ENCODE measurements around the gene NPIPB4.
"Not testable (repeated sequence)": the region's sequence is repeated elsewhere in the genome, so short reads cannot be mapped to it uniquely, and the experiment has no call there.

The NPIPB4 gene

DNA sequence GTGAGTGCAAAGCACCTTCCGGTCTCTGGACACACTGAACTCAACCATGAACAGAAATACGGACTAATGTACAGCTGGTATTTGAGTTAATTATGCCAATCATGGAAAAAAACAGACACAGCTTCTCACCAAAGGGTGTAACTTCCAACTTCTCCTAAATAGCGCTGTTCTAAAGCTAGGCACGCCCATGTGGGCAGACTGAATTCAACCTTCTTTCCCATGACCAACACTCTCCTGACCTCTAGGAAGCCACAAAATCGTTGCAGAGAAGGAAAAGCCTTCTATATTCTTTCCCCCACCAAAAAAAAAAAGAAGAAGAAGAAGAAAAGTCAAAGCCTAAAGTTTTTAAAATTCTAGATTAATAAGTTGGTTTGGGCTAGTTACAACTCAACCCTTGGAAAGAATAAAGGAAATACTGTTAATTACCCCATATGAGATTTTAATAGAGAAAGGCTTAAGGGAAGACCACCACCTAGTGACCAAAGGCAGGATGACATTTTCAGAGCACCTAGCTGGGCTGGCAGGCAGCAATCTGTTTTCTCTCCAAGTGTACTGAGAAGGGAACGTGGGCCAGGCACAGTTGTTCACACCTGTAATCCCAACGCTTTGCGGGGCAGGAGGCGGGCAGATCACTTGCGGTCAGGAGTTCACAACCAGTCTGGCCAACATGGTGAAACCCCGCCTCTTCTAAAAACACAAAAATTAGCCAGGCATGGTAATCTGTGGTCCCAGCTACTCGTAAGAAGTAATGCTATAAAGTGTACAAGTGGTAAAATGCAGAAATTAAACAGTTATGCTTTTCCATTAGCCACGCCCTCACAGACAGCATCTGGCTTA, 55.8 kb downstream of the NPIPB4 start:
- DNase-seq (ENCODE audit: low read depth): peak; percentile 14
- TF ChIP-seq, protein P1, sequence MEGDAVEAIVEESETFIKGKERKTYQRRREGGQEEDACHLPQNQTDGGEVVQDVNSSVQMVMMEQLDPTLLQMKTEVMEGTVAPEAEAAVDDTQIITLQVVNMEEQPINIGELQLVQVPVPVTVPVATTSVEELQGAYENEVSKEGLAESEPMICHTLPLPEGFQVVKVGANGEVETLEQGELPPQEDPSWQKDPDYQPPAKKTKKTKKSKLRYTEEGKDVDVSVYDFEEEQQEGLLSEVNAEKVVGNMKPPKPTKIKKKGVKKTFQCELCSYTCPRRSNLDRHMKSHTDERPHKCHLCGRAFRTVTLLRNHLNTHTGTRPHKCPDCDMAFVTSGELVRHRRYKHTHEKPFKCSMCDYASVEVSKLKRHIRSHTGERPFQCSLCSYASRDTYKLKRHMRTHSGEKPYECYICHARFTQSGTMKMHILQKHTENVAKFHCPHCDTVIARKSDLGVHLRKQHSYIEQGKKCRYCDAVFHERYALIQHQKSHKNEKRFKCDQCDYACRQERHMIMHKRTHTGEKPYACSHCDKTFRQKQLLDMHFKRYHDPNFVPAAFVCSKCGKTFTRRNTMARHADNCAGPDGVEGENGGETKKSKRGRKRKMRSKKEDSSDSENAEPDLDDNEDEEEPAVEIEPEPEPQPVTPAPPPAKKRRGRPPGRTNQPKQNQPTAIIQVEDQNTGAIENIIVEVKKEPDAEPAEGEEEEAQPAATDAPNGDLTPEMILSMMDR (IDR thresholded peaks at IDR 0.05; ENCODE audit: control insufficient read depth, extremely low read depth, insufficient read depth): peak; percentile 58
- H3K4me3 ChIP-seq (ENCODE audit: low read depth, low read length): not testable (repeated sequence)

DNA sequence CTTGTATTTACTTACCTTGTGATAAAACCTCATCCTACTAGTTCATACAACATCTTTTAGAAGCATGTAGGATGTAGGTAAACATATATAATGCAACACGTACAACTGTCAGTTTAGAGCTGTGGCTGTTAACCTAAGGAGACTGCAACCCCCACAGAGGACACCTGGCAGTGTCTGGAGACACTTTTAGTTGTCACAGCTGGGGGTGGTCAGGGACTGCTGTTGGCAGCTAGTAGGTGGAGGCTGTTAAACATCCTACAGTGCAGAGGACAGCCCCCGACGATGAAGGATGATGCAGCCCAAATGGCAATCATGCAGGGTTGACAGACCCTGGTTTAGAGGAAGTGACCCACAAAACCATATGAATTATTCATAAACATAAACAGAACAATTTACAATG, 59.0 kb downstream of the NPIPB4 start:
- DNase-seq (ENCODE audit: low read depth); H3K4me3 ChIP-seq (ENCODE audit: low read depth, low read length): not testable (repeated sequence)

DNA sequence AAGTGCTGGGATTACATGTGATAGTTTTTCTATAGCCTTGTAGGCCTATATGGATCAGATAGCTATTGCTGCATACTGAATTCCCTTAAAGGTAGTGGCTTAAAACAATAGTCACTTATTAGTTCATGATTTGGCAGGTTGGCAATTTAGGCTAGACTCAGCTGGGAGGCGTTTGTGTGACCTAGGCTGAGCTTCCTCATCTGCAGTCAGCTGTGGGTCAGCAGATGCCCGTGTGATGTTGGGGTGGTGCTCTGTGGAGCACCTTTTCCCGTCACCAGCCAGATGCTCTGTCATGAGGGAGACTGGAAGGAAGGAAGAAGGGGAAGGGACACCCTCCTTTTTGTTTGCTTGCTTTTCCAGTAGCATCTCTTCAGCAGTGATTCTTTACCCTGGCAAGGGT, 64.2 kb downstream of the NPIPB4 start:
- DNase-seq (ENCODE audit: low read depth): not testable (repeated sequence)

DNA sequence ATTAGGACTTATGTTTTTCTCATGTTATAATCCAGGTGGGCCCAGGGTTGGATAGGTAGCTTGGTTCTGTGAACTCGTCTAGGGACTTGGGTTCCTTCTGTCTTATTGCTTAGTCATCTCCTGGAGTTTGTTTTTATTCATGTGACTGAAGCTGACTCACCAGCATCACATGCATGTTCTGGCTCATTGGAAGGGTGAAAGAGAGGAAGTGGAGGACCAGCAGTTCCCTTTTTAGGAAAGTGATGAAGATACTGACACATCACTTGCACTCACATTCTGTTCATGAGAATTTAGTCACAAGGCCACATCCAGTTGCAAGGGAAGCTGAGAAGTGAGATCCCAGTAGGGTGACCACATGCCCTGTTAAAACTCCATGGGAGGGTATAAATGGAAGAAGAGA, 67.0 kb downstream of the NPIPB4 start:
- not testable (repeated sequence) for H3K4me3 ChIP-seq (ENCODE audit: low read depth, low read length); DNase-seq (ENCODE audit: low read depth)

More for the DNA sequence above, 64.2 kb downstream of the NPIPB4 start:
- not testable (repeated sequence) for H3K4me3 ChIP-seq (ENCODE audit: low read depth, low read length)
